GM18870 (cell line): ENCODE measurements around the gene CHAC2.
"Not testable (repeated sequence)": the region's sequence is repeated elsewhere in the genome, so short reads cannot be mapped to it uniquely, and the experiment has no call there.

Source experiments
- ATAC-seq: cut with Tn5 transposase; IDR thresholded peaks from one replicate; pipeline ENCODE4 v1.9.1; 2021; ENCODE audit warnings: moderate library complexity; ENCODE audit not compliant: unreplicated experiment

CHAC2 gene

GRCh38 chr2:53767405-53768241 lies at the start of gene CHAC2:
Gene CHAC2 (plus strand): TSS chr2:53767804. CDS start chr2:53767887, 83 bp downstream.
- ATAC-seq = peak; percentile 87

- not testable (repeated sequence) for ATAC-seq
These were observed 46.7 kb upstream of the CHAC2 start for GRCh38 chr2:53720944-53721343.

GRCh38 chr2:53724536-53724935 lies 43.1 kb upstream of the CHAC2 start:
- no peak for ATAC-seq

GRCh38 chr2:53725662-53726061 lies 41.9 kb upstream of the CHAC2 start:
- ATAC-seq = no peak

- no peak for ATAC-seq
These were observed 39.7 kb upstream of the CHAC2 start for GRCh38 chr2:53727921-53728320.

GRCh38 chr2:53729143-53729762 lies 38.4 kb upstream of the CHAC2 start:
- ATAC-seq = no peak

- no peak for ATAC-seq
These were observed 30.5 kb upstream of the CHAC2 start for GRCh38 chr2:53737091-53737490.

- no peak for ATAC-seq
These were observed 28.6 kb upstream of the CHAC2 start for GRCh38 chr2:53739032-53739431.

GRCh38 chr2:53740170-53740569 lies 27.4 kb upstream of the CHAC2 start:
- ATAC-seq = no peak

GRCh38 chr2:53744395-53745065 lies 23.1 kb upstream of the CHAC2 start:
- no peak for ATAC-seq

- peak; percentile 31 for ATAC-seq
These were observed 17.4 kb upstream of the CHAC2 start for GRCh38 chr2:53750041-53750768.

GRCh38 chr2:53751728-53752127 lies 15.9 kb upstream of the CHAC2 start:
- peak; percentile 94 for ATAC-seq

GRCh38 chr2:53752385-53752784 lies 15.2 kb upstream of the CHAC2 start:
- no peak for ATAC-seq

GRCh38 chr2:53753041-53753440 lies 14.6 kb upstream of the CHAC2 start:
- peak; percentile 28 for ATAC-seq

- ATAC-seq = no peak
These were observed 12.5 kb upstream of the CHAC2 start for GRCh38 chr2:53755121-53755520.

GRCh38 chr2:53756644-53757043 lies 11.0 kb upstream of the CHAC2 start:
- ATAC-seq = no peak

- ATAC-seq = not testable (repeated sequence)
These were observed 10.4 kb upstream of the CHAC2 start for GRCh38 chr2:53757206-53757605.

GRCh38 chr2:53765767-53766166 lies 1.8 kb upstream of the CHAC2 start:
- ATAC-seq = no peak

- peak; percentile 27 for ATAC-seq
These were observed 588 bp downstream of the CHAC2 start for GRCh38 chr2:53768242-53768542.

- ATAC-seq = no peak
These were observed 1.8 kb downstream of the CHAC2 start for GRCh38 chr2:53769318-53769945.

GRCh38 chr2:53770264-53770663 lies 2.7 kb downstream of the CHAC2 start:
- no peak for ATAC-seq
